ENCODE data around the gene ARID2.

DNA sequence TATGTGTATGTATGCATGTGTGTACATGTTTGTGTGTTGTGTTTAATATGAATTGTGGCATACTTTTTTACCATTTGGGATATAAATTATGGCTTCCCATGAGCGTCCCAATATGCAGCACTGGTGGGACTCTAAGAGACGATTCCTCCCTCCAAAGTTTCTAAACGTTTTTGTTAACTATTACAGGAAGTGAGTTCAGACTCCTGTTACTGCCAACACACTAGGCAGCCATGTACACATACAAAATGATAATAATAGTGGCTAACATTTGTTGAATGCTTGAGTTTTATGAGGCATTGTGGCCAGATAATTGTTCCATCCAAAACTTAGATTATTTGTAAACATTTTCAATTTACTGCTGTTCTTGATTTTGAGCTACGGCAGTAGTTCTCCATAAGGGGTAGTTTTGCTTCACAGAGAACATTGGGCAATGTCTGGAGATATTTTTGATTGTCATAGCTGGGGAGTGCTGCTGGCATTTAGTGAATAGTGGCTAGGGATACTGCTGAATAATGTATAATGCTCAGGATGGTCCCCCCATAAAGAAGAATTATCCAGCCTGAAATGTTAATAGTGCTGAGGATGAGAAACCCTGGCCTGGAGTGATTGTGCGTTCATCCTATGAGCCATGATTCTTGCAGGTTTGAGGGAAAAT is 45.1 kb downstream of the ARID2 start:
- TF ChIP-seq, protein P1, sequence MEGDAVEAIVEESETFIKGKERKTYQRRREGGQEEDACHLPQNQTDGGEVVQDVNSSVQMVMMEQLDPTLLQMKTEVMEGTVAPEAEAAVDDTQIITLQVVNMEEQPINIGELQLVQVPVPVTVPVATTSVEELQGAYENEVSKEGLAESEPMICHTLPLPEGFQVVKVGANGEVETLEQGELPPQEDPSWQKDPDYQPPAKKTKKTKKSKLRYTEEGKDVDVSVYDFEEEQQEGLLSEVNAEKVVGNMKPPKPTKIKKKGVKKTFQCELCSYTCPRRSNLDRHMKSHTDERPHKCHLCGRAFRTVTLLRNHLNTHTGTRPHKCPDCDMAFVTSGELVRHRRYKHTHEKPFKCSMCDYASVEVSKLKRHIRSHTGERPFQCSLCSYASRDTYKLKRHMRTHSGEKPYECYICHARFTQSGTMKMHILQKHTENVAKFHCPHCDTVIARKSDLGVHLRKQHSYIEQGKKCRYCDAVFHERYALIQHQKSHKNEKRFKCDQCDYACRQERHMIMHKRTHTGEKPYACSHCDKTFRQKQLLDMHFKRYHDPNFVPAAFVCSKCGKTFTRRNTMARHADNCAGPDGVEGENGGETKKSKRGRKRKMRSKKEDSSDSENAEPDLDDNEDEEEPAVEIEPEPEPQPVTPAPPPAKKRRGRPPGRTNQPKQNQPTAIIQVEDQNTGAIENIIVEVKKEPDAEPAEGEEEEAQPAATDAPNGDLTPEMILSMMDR (conservative IDR thresholded peaks at IDR 0.05; ENCODE audit: low read depth, low read length): no peak
- no peak for TF ChIP-seq EZH2 (IDR thresholded peaks at IDR 0.05; ENCODE audit: low read length, unreplicated experiment)

Data from PC-3 (cell line).